Bone marrow (tissue), 2 donors: ENCODE data around the gene BCAS3.
"Not testable (repeated sequence)": the region's sequence is repeated elsewhere in the genome, so short reads cannot be mapped to it uniquely, and the experiment has no call there.

Experiments used
- DNase-seq, 2 donors: peaks; one replicate each; lab custom pipeline; 2025; lab: John Stamatoyannopoulos, UW

BCAS3 gene

GRCh38 chr17:60747069-60747808 is 69.6 kb downstream of the BCAS3 start:
- no peak for DNase-seq

DNA sequence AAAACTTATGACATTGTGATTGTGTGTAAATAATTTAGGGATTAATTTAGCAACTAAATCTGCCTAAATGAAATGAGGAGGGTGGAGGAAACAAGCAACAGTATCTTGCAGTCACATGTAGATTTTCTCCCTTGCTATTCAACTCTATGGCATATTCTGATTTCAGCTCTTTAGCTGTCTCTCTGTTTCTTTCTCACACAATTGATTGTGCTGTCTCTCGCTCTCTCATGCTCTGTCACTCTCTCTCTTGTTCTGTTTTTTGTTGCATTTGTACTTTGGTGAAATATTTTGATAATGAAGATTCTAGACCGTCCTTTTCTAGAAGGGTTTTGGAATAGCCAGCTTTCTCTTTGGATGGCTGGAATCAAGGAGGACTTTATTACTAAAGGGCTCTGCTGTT is 70.6 kb downstream of the BCAS3 start:
- DNase-seq, result no peak

GRCh38 chr17:60749050-60749449 is 71.4 kb downstream of the BCAS3 start:
- no peak for DNase-seq

DNA sequence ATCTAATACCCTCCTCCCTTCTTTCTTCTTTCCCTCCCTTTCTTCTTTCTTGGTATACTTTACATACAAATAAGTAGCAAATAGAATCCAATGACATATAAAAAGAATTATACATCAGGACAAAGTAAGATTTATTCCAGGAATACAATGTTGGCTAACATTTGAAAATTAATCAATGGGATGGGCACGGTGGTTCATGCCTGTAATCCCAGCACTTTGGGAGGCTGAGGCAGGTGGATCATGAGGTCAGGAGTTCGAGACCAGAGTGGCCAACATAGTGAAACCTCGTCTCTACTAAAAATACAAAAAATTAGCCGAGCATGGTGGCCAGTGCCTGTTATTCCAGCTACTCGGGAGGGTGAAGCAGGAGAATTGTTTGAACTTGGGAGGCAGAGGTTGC is 72.1 kb downstream of the BCAS3 start:
- DNase-seq, result no peak

DNA sequence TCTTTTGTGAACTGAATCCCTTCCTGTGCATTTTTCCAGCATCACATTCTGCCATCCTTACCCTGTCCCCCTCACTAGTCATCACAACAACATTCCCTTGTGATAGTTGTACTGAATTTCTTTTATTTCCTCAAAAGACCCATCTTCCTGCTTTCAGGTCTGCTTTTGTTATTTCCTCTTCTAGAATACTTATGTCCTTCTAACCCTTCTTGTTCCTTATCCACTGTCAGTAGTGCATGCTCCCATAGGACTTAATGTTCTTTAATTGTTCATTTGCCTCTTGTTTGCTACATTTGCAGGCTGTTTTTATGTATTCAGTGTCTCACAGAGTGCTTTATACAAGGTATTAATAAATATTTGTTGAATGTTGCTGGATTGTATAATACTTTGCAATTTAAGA is 73.0 kb downstream of the BCAS3 start:
- no peak for DNase-seq

- no peak for DNase-seq
Measured at GRCh38 chr17:60751884-60752283, 74.2 kb downstream of the BCAS3 start.

GRCh38 chr17:60752873-60753577 is 75.4 kb downstream of the BCAS3 start:
- DNase-seq, result no peak

DNA sequence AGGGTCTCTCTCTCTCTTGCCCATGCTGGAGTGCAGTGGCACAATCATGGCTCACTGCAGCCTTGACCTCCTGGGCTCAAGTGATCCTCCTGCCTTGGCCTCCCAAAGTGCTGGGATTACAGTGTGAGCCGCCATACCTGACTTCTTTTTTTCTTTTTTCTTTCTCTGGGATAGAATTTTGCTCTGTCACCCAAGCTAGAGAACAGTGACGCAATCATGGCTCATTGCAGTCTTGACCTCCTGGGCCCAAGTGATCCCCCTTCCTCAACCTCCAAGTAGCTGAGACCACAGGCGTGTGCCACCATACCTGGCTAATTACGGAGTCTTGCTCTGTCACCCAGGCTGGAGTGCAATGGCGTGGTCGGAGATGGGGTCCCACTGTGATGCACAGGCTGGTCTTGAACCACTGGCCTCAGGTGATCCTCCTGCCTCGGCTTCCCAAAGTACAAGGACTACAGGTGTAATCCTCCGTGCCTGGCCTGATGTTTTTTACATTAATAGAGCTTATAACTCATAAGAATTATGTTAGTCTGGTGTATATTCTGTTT is 76.5 kb downstream of the BCAS3 start:
- DNase-seq, result no peak

GRCh38 chr17:60756798-60757197 is 79.1 kb downstream of the BCAS3 start:
- DNase-seq, result not testable (repeated sequence)

- no peak for DNase-seq
Measured at GRCh38 chr17:60757437-60757836, 79.8 kb downstream of the BCAS3 start.

DNA sequence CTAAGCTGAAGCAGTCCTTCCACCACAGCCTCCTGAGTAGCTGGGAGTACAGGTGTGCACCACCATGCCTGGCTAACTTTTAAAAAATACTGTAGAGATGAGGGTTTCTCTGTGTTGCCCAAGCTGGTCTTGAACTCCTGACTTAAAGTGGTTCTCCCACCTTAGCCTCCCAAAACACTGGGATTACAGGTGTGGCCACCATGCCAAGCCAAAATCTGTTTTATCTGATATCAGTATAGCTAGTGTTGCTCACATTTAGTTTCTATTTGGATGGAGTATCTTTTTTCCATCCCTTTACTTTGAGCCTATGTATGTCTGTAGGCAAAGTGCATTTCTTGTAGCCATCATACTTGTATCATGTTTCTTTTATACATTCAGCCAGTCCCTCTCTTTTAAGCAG is 82.1 kb downstream of the BCAS3 start:
- DNase-seq, result no peak

DNA sequence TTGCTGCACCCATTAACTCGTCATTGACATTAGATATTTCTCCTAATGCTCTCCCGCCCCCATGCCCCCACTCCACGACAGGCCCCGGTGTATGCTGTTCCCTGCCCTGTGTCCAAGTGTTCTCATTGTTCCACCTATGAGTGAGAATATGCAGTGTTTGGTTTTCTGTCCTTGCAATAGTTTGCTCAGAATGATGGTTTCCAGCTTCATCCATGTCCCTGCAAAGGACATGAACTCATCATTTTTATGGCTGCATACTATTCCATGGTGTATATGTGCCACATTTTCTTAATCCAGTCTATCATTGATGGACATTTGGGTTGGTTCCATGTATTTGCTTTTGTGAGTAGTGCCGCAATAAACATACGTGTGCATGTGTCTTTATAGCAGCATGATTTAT is 83.7 kb downstream of the BCAS3 start:
- DNase-seq, result not testable (repeated sequence)

- no peak for DNase-seq
Measured at GRCh38 chr17:60766778-60767190, 89.1 kb downstream of the BCAS3 start.

DNA sequence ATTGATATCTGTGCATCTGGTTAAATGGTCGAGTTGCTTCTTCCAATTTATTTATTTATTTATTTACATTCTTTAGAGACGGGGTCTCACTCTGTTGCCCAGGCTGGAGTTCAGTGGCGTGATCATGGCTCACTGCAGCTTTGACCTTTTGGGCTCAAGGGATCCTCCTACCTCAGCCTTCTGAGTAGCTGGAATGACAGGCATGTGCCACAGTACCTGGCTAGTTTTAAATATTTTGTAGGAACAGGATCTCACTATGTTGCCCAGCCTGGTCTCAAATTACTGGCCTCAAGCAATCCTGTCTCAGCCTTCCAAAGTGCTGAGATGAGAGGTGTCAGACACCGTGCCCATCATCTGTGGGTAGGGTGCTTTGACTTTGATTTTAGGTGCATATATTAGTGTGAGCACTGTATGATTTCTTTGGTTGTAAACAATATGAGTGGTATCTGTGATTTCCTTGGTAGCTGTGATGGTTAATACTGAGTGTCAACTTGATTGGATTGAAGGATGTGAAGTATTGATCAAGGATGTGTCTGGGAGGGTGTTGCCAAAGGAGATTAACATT is 90.2 kb downstream of the BCAS3 start:
- DNase-seq, result no peak

GRCh38 chr17:60769327-60769726 is 91.7 kb downstream of the BCAS3 start:
- DNase-seq, result no peak

- no peak for DNase-seq
Measured at GRCh38 chr17:60770946-60771422, 93.3 kb downstream of the BCAS3 start.

DNA sequence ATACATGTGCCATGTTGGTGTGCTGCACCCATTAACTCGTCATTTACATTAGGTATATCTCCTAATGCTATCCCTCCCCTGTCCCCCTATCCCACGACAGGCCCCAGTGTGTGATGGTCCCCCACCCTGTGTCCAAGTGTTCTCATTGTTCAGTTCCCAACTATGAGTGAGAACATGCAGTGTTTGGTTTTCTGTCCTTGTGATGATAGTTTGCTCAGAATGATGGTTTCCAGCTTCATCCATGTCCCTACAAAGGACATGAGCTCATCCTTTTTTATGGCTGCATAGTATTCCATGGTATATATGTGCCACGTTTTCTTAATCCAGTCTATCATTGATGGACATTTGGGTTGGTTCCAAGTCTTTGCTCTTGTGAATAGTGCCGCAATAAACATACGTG is 94.0 kb downstream of the BCAS3 start:
- DNase-seq, result not testable (repeated sequence)

DNA sequence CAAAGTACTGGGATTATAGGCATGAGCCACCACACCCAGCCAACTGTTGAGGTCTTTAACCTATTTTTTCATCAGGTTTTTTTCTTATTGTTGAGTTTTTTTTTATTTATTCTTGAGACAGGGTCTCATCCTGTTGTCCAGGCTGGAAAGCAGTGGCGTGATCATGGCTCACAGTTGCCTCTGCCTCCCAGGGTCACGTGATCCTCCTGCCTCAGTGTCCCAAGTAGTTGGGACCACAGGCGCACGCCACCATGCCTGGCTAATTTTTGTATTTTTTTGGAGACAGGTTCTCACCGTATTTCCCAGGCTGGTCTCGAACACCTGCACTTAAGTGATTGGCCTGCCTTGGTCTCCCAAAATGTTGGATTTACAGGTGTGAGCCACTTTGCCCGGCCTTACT is 95.9 kb downstream of the BCAS3 start:
- DNase-seq, result no peak

- no peak for DNase-seq
Measured at GRCh38 chr17:60781880-60782412, 104.3 kb downstream of the BCAS3 start.

DNA sequence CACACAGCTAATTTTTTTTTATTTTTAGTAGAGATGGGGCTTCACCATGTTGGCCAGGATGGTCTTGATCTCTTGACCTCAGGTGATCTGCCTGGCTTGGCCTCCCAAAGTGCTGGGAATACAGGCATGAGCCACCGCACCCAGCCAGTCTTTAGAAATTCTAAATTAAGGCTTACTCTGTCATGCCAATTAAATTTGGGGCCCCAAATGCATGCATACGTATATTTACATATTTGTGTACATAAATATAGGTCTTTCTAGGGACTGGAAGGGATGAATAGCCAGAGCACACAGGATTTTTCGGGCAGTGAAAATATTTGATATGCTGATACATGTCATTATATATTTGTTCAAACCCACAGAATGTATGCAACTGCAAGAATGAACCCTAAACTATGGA is 105.1 kb downstream of the BCAS3 start:
- no peak for DNase-seq

DNA sequence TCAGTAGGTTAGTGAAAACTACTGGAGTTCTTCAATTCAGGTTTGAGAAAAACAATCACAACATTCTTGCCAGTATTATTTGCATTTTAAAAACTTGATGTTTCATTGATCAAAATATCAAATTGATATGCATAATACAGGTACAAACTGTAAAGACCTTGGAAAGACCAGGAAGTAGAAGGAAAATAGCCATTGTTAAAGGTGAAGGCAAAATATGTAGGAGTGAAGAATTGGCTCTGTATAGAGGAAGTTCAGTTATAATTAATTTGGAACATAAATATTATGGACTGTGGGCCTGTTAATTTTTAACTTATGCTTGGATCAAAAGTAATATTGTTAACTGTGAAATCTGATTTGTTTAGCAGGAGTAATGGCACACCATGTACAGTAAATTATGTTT is 112.6 kb downstream of the BCAS3 start:
- no peak for DNase-seq

DNA sequence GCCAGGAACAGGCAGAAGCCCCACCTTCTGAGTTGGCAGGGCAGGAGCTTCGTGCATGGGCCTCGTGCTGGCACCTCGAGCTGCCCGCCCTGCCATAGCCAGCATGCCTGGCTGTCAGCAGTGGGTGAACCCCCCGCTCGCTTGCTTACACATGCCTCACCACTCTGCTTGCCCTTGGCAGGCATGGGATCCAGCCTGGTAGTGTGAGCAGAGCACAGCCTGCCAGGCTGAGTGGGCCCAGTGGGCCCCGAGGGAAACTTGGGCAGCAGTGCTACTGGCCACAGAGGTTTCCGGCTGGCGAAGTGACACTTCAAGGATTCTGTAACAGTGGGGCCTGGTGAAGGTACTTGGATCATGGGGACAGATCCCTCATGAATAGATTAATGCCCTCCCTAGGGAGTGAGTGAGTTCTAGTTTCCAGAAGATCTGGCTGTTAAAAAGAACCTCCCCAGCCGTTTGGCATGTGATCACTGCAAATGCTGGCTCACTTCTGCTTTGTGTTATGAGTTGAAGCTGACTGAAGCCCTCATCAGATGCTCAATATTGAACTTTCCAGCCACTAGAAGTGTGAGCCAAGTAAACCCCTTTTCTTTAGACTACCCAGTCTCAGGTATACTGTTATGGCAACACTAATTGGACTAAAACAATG is 114.7 kb downstream of the BCAS3 start:
- DNase-seq, result no peak
